GM23338 (cell line): Measurements from ENCODE around the gene AGAP1. TPM values are rescaled to one million over a fixed set of nuclear protein-coding genes. Genes with fewer than 3 reads are reported as not detected.

Source experiments
- ATAC-seq: fragments of 200-7000 bp; cut with Tn5 transposase; 3 replicates; pipeline ENCODE4 v1.9.1; 2020
- DNase-seq: peaks from one replicate; pipeline ENCODE4 v3.0.0-alpha.2; 2015; ENCODE audit warnings: low spot score
- H2AFZ ChIP-seq: fragments of 200-600 bp; sonication (generic); 2 replicates; pipeline ENCODE4 v1.8.0; 2016; ENCODE audit warnings: antibody characterized with exemption, mild to moderate bottlenecking, moderate library complexity
- H3F3A ChIP-seq: fragments of 200-600 bp; sonication (generic); replicated peaks from 2 replicates; pipeline ENCODE4 v1.8.0; 2017; ENCODE audit warnings: antibody characterized with exemption, mixed run types, low read depth
- H3K27ac ChIP-seq: fragments of 200-600 bp; sonication (generic); 2 replicates; pipeline ENCODE4 v1.6.1; 2016; ENCODE audit warnings: low read depth
- H3K27me3 ChIP-seq: fragments of 200-600 bp; sonication (generic); 2 replicates; pipeline ENCODE4 v1.8.0; 2016; ENCODE audit warnings: mild to moderate bottlenecking, mixed run types, moderate library complexity; ENCODE audit not compliant: insufficient read depth
- H3K36me3 ChIP-seq: fragments of 200-600 bp; sonication (generic); 2 replicates; pipeline ENCODE4 v1.8.0; 2016; ENCODE audit warnings: mild to moderate bottlenecking; ENCODE audit not compliant: insufficient read depth
- H3K4me1 ChIP-seq: fragments of 200-600 bp; sonication (generic); 2 replicates; pipeline ENCODE4 v1.8.0; 2016; ENCODE audit warnings: mild to moderate bottlenecking, moderate library complexity; ENCODE audit not compliant: insufficient read depth
- H3K4me2 ChIP-seq: fragments of 200-600 bp; sonication (generic); 2 replicates; pipeline ENCODE4 v1.7.1; 2017; ENCODE audit warnings: mixed run types
- H3K4me3 ChIP-seq: fragments of 200-600 bp; sonication (generic); 2 replicates; pipeline ENCODE4 v1.6.1; 2016; ENCODE audit warnings: mixed run types
- H3K79me2 ChIP-seq: fragments of 200-600 bp; sonication (generic); replicated peaks from 2 replicates; pipeline ENCODE4 v1.8.0; 2017; ENCODE audit warnings: mild to moderate bottlenecking; ENCODE audit not compliant: insufficient read depth
- H3K9me2 ChIP-seq: fragments of 200-600 bp; sonication (generic); 2 replicates; pipeline ENCODE4 v1.8.0; 2017; ENCODE audit not compliant: insufficient read depth
- H4K20me1 ChIP-seq: fragments of 200-600 bp; sonication (generic); replicated peaks from 2 replicates; pipeline ENCODE4 v1.8.0; 2017; ENCODE audit warnings: mild to moderate bottlenecking; ENCODE audit not compliant: insufficient read depth
- H3K27ac Mint-ChIP-seq: 2 replicates; pipeline ENCODE4 v1.8.0; 2020; ENCODE audit warnings: inconsistent platforms, mild to moderate bottlenecking, moderate library complexity, mixed read lengths
- H3K27me3 Mint-ChIP-seq: 3 replicates; pipeline ENCODE4 v1.8.0; 2022; ENCODE audit warnings: low read depth, mild to moderate bottlenecking, moderate library complexity, mixed read lengths, inconsistent platforms; ENCODE audit not compliant: insufficient read depth, poor library complexity
- H3K36me3 Mint-ChIP-seq: 3 replicates; pipeline ENCODE4 v1.8.0; 2021; ENCODE audit warnings: low read depth, mild to moderate bottlenecking, inconsistent platforms, moderate library complexity, mixed read lengths
- H3K4me1 Mint-ChIP-seq: 3 replicates; pipeline ENCODE4 v1.8.0; 2020; ENCODE audit warnings: mild to moderate bottlenecking, inconsistent platforms, mixed read lengths
- H3K4me3 Mint-ChIP-seq: 3 replicates; pipeline ENCODE4 v1.8.0; 2021; ENCODE audit warnings: moderate library complexity, mild to moderate bottlenecking, inconsistent platforms, mixed read lengths
- H3K9me3 Mint-ChIP-seq: 3 replicates; pipeline ENCODE4 v1.8.0; 2020; ENCODE audit warnings: moderate library complexity, mild to moderate bottlenecking, inconsistent platforms, mixed read lengths
- CREB1 ChIP-seq: fragments of 250-450 bp; sonication (Bioruptor Pico); IDR thresholded peaks from 2 replicates; pipeline ENCODE4 v1.5.0; 2020; ENCODE audit warnings: low read depth, mild to moderate bottlenecking, moderate library complexity
- CTCF ChIP-seq, 2 experiments: fragments of 200-600 bp in 1 of 2; sonication (generic) in 1 of 2; conservative IDR thresholded peaks; 2 replicates each; pipeline versions ENCODE4 v1.5.1 to v1.6.1; 2016 to 2017; ENCODE audit warnings: antibody characterized with exemption in 2 of 2, low read depth in 2 of 2, mild to moderate bottlenecking in 2 of 2, moderate library complexity in 1 of 2
- ETS1 ChIP-seq: IDR thresholded peaks from 2 replicates; pipeline ENCODE4 v1.6.1; 2016; ENCODE audit warnings: antibody characterized with exemption
- EZH2 ChIP-seq: fragments of 200-600 bp; sonication (generic); IDR thresholded peaks from one replicate; pipeline ENCODE4 v1.8.0; 2017; ENCODE audit warnings: antibody characterized with exemption, mild to moderate bottlenecking, low read depth; ENCODE audit not compliant: unreplicated experiment
- EZH2phosphoT487 ChIP-seq: fragments of 200-600 bp; sonication (generic); IDR thresholded peaks from one replicate; pipeline ENCODE4 v1.8.1; 2018; ENCODE audit warnings: antibody characterized with exemption; ENCODE audit not compliant: unreplicated experiment
- JUNB ChIP-seq: IDR thresholded peaks from one replicate; pipeline ENCODE4 v1.6.1; 2016; ENCODE audit warnings: antibody characterized with exemption; ENCODE audit not compliant: unreplicated experiment
- NANOG ChIP-seq: IDR thresholded peaks from 2 replicates; pipeline ENCODE4 v1.6.1; 2016; ENCODE audit warnings: antibody characterized with exemption, borderline replicate concordance
- POLR2AphosphoS5 ChIP-seq: IDR thresholded peaks from 2 replicates; pipeline ENCODE4 v1.6.1; 2016; ENCODE audit warnings: antibody characterized with exemption, low read depth
- REST ChIP-seq: IDR thresholded peaks from one replicate; pipeline ENCODE4 v1.6.1; 2018; ENCODE audit warnings: antibody characterized with exemption; ENCODE audit not compliant: unreplicated experiment
- STAT1 ChIP-seq: IDR thresholded peaks from one replicate; pipeline ENCODE4 v1.6.1; 2016; ENCODE audit warnings: antibody characterized with exemption; ENCODE audit not compliant: unreplicated experiment
- ZNF114 ChIP-seq: fragments of 250-450 bp; sonication (Bioruptor Pico); IDR thresholded peaks from 2 replicates; pipeline ENCODE4 v1.5.0; 2020; ENCODE audit warnings: mild to moderate bottlenecking, moderate library complexity
- ZNF331 ChIP-seq: fragments of 250-450 bp; sonication (Bioruptor Pico); IDR thresholded peaks from 2 replicates; pipeline ENCODE4 v1.5.0; 2020; ENCODE audit warnings: low read depth, mild to moderate bottlenecking, moderate library complexity
- ZNF462 ChIP-seq: fragments of 250-450 bp; sonication (Bioruptor Pico); IDR thresholded peaks from 2 replicates; pipeline ENCODE4 v1.5.0; 2020; ENCODE audit warnings: mild to moderate bottlenecking, moderate library complexity
- polyA plus RNA-seq: library from polyadenylated mRNA; unstranded; fragments of >200 nt; fragmentation: Nextera tagmentation; extraction: Ambion mirVana; gene quantifications from 2 replicates; pipeline ENCODE4 v1.2.1, GENCODE V29; 2016
- total RNA-seq: library from RNA; depleted of rRNA; stranded (reverse); fragments of >200 nt; shearing (Covaris generic); gene quantifications from 2 replicates; pipeline ENCODE4 v1.2.3, GENCODE V29; 2014

The AGAP1 gene
- total and polyA plus RNA-seq, 2 experiments from 2014 or later, result 13.3 to 27.9 TPM

DNA sequence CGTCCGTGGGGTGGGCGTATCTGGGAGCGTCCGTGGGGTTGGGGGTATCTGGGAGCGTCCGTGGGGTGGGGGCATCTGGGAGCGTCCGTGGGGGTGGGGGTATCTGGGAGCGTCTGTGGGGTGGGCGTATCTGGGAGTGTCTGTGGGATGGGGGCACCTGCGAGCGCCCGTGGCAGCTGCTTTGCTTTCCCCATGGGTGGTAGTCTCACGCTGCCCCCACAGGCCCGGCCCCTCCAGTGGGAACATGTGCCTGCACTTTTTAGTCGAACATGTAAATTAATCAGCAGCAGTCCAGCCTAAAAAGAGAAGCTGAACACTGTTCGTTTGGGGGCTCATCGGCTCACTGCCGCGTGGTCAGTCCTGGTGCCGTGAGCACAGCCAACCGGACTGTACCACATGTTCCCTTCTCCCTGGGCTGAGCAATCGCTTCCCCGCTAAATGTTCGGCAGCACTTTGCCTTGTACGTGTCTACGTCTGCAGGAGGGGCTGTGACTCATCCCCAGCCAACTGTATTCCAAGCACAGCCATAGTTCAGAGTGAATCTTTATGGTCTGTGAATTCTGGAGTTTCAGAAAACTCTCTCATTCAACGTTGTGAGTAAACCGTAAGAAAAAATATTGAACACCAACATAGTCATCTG is 271.5 kb downstream of the AGAP1 start:
- H3K4me1 ChIP-seq, result no peaks in the 10 kb centered on the region
- H3F3A ChIP-seq, result no peaks in the 10 kb centered on the region
- Mint-ChIP-seq H3K9me3 (no peaks in the 10 kb centered on the region), H3K27me3 (peaks cover 3% of the 10 kb centered on the region), H3K36me3 (peaks cover 7% of the 10 kb centered on the region), H3K4me3 (no peak overlapping the region), H3K4me1 (no peaks in the 10 kb centered on the region; the same call in 2 of the 3 replicates), H3K27ac (no peak overlapping the region)
- H3K27ac ChIP-seq, result no peak overlapping the region
- TF ChIP-seq ZNF114 (CRISPR knock-in tag) (no peak), STAT1 (no peak), EZH2 (no peak), JUNB (no peak), ZNF331 (CRISPR knock-in tag) (no peak), POLR2AphosphoS5 (no peak), ZNF462 (no peak), ETS1 (no peak), CTCF (conservative IDR thresholded peaks at IDR 0.05; ENCODE audit: low read depth in 2 of 2) (no peak), CREB1 (CRISPR knock-in tag) (no peak), NANOG (no peak), EZH2phosphoT487 (no peak), REST (no peak)
- H3K36me3 ChIP-seq, result no peaks in the 10 kb centered on the region
- H3K9me2 ChIP-seq, result no peaks in the 10 kb centered on the region
- no peaks in the 10 kb centered on the region for H3K79me2 ChIP-seq
- no peak overlapping the region for H2AFZ ChIP-seq
- no peaks in the 10 kb centered on the region for H3K27me3 ChIP-seq
- no peak for ATAC-seq
- H4K20me1 ChIP-seq, result no peaks in the 10 kb centered on the region; the same call in 1 of the 2 replicates
- no peak overlapping the region for H3K4me3 ChIP-seq
- no peak overlapping the region for H3K4me2 ChIP-seq
- no peak for DNase-seq
